H4 (cell line): ENCODE results near the gene TMEM38B. TPM values are rescaled to one million over a fixed set of nuclear protein-coding genes. Genes with fewer than 3 reads are reported as not detected.
"Not testable (repeated sequence)": the region's sequence is repeated elsewhere in the genome, so short reads cannot be mapped to it uniquely, and the experiment has no call there.

ENCODE experiments used
- DNase-seq: peaks from one replicate; pipeline ENCODE4 v3.0.0-alpha.2; 2015; ENCODE audit warnings: low spot score
- total RNA-seq: library from RNA; depleted of rRNA; stranded (reverse); fragments of >200 nt; shearing (Covaris generic); gene quantifications from 2 replicates; pipeline ENCODE4 v1.2.3, GENCODE V29; 2014

The TMEM38B gene
- total RNA-seq, 1 experiment from 2014 or later, result 34.0 TPM

DNA sequence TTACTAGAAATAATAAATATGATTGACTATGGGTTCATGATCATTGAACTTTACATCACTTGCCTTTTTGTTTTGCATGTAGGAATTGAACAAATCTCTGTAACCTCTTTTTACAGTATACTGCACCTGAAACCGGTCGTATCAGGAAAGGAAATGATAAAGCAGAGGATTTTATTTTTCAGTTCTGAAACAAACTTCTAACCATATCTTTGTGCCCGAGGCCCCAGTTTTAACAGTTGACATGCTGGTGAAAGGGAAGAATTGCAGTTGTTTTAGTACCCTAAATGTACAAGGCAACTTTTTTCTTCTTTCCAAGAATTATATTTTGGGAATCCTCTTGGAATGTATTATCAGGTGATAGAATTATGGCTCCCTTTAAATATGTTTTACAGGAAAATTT, 27.8 kb downstream of the TMEM38B start:
- DNase-seq, result no peak

DNA sequence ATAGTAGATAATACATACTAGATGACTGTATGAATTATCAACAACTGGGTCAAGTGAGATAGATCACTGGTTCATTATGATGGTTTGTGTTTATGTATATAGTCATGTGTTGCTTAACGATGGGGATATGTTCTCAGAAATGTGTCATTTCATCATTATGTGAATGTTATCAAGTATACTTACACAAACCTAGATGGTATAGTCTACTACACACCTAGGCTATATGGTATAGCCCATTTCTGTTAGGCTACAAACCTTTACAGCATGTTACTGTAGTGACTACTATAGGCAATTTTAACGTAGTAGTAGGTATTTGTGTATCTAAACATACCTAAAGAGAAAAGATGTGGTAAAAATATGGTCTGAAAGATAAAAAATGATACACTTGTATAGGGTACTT, 31.0 kb downstream of the TMEM38B start:
- DNase-seq, result no peak

DNA sequence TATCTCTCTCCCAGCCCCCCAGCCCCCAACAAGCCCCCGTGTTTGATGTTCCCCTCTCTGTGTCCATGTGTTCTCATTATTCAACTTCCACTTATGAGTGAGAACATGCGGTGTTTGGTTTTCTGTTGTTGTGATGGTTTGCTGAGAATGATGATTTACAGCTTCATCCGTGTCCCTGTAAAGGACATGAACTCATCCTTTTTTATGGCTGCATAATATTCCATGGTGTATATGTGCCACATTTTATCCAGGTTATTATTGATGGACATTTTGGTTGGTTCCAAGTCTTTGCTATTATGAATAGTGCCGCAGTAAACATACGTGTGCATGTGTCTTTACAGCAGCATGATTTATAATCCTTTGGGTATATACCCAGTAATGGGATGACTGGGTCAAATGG, 33.9 kb downstream of the TMEM38B start:
- DNase-seq, result not testable (repeated sequence)

DNA sequence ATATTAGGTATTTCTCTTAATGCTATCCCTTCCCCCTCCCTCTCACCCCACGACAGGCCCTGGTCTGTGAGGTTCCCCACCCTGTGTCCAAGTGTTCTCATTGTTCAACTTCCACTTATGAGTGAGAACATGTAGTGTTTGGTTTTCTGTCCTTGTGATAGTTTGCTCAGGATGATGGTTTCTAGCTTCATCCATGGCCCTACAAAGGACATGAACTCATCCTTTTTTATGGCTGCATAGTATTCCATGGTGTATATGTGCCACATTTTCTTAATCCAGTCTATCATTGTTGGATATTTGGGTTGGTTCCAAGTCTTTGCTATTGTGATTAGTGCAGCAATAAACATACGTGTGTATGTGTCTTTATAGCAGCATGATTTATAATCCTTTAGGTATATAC, 37.1 kb downstream of the TMEM38B start:
- not testable (repeated sequence) for DNase-seq

DNA sequence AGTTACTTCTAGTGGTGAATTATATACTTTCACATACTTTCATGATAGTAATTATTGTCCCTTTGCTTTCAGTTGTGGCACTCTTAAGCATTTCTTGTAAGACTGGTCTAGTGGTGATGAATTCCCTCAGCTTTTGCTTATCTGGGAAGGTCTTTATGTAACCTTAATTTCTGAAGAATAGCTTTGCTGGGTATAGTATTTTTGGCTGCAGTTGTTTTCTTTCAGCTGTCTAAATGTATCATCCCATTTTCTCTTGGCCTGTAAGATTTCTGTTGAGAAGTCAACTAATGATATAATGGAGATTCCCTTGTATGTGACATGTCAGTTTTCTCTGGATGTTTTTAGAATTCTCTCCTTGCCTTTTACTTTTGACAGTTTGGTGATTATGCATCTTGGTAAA, 41.0 kb downstream of the TMEM38B start:
- no peak for DNase-seq

DNA sequence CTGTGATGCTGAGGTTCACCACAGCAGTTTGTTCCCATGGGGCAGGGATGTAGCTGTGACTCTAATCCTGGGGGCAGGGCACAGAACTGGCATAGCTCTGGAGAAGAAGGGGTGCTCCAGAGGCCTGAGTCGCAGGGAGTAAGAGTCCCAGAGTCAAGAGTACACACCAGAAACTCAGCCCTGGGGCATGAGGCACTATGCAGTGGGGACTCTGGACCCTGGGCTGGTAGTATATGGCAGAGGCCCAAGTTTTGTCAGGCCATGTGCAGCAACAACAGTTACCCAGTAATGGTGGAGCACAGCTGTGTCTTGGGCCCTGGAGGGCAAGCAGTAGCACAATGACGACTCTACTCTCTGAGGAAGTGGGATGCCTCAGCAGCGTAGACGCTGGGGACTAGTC, 42.9 kb downstream of the TMEM38B start:
- no peak for DNase-seq

DNA sequence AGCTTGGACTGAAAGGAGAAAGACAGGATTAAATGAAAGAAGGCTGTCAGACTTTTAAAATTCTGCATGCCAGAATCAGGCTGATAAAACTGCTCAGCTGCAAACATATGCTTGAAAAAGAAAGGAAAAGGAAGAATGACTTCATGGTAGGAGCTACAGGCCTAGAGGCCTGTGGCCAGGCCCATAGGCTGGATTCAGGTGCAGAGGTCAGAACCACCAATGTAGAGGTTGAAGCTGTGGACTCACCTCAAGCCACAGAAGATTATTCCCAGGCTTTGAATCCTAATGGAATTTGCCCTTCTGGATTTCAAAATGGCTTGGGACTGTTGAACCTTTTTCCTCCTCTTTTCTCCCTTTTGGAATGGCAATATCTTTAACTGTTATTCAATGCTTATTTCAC, 47.7 kb downstream of the TMEM38B start:
- no peak for DNase-seq

DNA sequence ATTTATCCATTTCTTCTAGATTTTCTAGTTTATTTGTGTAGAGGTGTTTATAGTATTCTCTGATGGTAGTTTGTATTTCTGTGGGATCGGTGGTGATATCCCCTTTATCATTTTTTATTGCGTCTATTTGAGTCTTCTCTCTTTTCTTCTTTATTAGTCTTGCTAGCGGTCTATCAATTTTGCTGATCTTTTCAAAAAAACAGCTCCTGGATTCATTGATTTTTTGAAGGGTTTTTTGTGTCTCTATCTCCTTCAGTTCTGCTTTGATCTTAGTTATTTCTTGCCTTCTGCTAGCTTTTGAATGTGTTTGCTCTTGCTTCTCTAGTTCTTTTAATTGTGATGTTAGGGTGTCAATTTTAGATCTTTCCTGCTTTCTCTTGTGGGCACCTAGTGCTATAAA, 53.0 kb downstream of the TMEM38B start:
- not testable (repeated sequence) for DNase-seq

DNA sequence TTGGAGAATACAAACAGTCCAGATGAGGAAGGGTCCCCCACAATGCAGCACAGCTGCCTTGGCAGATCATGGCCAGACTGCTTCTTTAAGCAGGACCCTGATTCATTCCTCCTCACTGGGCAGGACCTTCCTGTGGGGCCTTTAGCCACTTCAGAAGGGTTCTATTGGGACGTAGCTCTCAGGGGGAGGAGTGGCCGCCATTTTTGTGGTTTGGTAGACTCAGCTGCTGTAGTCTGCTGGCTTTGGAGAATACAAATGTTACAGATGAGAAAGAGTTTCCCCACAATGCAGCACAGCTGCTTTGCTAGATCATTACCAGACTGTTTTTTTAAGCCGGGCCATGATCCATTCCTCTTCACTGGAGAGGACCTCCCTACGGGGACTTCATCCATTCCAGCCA, 57.4 kb downstream of the TMEM38B start:
- no peak for DNase-seq

DNA sequence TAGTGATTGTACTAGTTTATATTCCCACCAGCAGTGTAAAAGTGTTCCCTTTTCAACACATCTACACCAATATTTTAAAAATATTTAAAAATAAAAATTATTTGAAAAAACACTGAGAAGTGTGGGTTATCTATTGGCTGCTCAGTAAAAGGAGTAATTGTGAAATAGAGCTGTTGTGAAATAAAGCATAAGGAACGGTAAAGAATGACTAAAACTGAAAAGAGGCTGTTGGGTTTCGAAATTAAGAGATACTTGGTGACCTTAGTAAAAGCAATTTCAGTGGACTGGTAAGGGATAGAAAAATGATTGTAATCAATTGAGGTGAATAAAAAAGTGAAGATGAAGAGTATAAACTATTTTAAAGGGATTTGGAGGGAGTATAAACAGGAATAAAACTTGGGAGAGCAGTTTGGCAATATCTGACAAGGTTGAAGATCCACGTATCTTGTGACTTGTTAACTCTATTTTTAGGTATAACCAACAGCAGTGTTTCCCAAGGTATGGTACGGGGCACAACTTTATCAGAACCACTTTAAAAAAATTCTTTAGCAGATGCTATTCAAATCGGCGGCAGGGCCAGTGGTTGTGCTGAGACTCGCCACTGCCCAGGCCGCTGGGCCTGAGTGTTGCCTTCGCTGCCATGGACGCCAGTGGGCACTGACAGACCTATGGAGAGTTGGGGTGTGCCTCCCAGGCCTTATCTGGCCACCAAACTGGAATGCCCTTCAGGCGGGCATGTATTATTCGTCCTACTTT, 63.3 kb downstream of the TMEM38B start:
- no peak for DNase-seq

DNA sequence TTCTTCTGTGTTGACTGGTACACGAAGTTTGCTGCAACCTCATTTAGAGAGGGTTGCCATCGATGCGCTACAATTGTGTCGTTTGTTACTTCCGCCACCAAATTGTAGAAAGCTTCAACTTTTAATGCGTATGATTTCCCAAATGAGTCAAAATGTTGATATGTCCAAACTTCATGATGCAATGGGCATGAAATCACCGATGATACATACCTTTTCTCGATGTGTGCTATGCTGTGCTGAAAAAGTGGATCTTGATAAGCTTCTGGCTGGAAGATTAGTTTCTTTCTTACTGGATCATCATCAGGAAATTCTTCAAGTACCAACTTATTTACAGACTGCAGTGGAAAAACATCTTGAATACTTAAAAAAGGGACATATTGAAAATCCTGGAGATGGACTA, 65.7 kb downstream of the TMEM38B start:
- no peak for DNase-seq

DNA sequence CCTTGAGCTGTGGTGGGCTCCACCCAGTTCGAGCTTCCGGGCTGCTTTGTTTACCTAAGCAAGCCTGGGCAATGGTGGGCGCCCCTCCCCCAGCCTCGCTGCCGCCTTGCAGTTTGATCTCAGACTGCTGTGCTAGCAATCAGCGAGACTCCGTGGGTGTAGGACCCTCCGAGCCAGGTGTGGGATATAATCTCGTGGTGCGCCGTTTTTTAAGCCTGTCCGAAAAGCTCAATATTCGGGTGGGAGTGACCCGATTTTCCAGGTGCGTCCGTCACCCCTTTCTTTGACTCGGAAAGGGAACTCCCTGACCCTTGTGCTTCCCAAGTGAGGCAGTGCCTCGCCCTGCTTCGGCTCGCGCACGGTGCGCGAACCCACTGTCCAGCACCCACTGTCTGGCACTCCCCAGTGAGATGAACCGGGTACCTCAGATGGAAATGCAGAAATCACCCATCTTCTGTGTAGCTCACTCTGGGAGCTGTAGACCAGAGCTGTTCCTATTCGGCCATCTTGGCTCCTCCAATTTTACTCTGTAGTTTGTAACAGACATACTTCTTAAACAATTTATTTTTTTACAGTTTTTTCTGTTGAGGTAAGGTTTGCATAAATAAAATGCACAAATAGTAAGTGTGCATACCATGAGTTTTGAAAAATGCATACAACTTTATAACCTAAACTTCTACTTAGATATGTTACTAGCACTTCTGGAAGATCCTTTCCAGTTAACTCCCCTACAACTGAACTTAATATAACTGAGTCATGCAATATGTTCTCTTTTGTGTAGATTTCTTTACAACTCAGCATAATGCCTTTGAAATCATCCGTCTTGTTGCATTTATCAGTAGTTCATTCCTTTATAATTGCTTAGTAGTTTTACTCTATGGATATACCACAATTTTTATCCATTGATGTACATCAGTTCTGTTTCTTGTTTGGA, 88.5 kb downstream of the TMEM38B start:
- not testable (repeated sequence) for DNase-seq

DNA sequence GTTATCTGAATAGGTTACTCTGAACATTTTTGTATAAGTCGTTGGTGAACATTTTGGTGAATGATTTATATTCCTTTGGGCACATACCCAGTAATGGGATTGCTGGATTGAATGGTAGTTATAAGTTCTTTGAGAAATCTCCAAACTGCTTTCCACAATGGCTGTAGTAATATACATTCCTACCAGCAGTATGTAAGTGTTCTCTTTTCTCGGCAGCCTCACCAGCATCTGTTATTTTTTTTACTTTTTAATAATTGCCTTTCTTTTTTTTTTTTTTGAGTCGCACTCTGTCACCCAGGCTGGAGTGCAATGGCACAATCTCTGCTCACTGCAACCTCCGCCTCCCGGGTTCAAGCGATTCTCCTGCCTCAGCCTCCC, 89.1 kb downstream of the TMEM38B start:
- DNase-seq, result not testable (repeated sequence)

DNA sequence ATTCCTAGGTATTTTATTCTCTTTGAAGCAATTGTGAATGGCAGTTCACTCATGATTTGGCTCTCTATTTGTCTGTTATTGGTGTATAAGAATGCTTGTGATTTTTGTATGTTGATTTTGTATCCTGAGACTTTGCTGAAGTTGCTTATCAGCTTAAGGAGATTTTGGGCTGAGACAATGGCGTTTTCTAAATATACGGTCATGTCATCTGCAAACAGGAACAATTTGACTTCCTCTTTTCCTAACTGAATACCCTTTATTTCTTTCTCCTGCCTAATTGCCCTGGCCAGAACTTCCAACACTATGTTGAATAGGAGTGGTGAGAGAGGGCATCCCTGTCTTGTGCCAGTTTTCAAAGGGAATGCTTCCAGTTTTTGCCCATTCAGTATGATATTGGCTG, 92.5 kb downstream of the TMEM38B start:
- not testable (repeated sequence) for DNase-seq

DNA sequence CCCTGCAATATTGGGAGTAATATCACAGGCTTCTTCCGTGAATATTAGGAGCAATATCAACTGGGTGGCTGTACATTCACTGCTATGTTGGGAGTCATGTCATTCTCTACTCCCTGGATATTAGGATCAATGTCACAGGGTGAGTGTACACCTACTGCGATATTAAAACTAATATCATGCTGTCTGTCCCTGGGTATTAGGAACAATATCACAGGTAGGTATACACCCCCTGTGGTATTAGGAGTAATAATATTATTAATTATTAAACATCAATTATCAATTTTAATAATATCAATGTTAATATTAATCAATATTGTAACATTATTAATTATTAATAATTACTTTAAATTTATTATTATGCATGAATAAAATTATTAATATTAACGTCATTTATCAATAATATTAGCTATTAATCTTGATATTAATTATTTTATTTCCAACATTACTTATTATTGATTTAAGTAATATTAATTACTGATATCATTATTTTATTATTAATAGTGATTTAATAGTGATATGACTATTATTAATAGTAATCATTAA, 121.9 kb downstream of the TMEM38B start:
- DNase-seq, result no peak

DNA sequence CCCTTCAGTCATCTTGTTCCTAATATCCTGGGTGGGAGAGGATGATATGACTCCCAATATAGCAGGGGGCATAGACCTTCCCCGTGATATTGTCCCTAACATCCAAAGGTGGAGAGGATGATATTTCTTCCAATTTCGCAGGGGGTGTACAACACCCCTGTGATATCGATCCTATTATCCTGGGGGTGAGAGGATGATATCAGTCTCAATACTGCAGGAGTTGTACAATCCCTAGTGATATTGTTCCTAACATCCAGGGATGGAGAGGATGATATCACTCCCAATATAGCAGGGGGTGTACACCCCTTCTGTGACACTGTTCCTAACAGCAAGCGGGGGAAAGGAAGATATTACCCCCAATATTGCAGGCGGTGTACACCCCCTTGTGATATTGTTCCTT, 122.6 kb downstream of the TMEM38B start:
- no peak for DNase-seq

DNA sequence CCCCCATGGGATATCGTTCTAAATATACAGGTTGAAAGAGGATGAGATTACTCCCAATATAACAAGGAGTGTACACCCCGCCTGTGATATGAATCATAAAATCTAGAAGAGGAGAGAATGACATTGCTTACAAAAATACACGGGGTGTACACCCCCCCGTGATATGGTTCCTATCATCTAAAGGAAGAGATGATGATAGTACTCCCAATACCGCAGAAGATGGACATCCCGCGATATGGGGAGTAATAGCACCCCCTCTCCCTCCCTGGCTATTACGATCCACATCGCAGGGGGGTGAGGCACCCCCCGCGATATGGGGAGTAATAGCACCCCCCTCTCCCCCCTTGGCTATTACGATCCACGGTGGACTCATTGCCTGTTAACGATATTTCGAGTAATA, 124.6 kb downstream of the TMEM38B start:
- no peak for DNase-seq

DNA sequence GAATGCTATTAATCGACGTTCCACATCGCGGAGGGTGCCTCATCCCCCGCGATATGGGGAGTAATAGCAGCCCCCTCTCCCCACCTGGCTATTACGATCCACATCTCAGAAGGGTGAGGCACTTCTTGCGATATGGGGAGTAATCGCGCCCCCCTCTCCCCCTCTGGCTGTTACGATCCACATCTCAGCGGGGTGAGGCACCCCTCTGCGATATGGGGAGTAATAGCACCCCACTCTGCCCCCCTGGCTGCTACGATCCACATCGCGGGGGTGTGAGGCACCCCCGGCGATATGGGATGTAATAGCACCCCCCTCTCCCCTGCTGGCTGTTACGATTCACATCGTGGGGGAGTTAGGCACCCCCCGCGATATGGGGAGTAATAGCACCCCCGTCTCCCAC, 128.5 kb downstream of the TMEM38B start:
- no peak for DNase-seq
